Natural killer cell (primary cell): ENCODE data around the gene SYCP2. TPM values are rescaled to one million over a fixed set of nuclear protein-coding genes. Genes with fewer than 3 reads are reported as not detected.

Experiments
- ATAC-seq, 3 donors: fragments of 150-1000 bp in 2 of 3; fragments of 200-7000 bp in 1 of 3; cut with Tn5 transposase; 1 replicate in 1 of 3; 2 replicates in 2 of 3; pipeline ENCODE4 v1.10.0; 2021; ENCODE audit warnings: mild to moderate bottlenecking in 2 of 3, moderate library complexity in 2 of 3
- DNase-seq, 2 donors: peaks; one replicate each; pipeline versions ENCODE4 v3.0.0 to v3.0.0-alpha.2; 2013 to 2021; ENCODE audit warnings: mixed read lengths in 1 of 2
- H3K27ac ChIP-seq: one replicate; pipeline ENCODE4 v1.5.1; 2013; ENCODE audit warnings: mild to moderate bottlenecking, low read length
- H3K27me3 ChIP-seq: one replicate; pipeline ENCODE4 v1.6.1; 2013; ENCODE audit warnings: low read length; ENCODE audit not compliant: control insufficient read depth, insufficient read depth
- H3K36me3 ChIP-seq: one replicate; pipeline ENCODE4 v1.6.1; 2013; ENCODE audit warnings: low read length; ENCODE audit not compliant: control insufficient read depth, insufficient read depth
- H3K4me1 ChIP-seq: one replicate; pipeline ENCODE4 v1.6.1; 2013; ENCODE audit warnings: low read length; ENCODE audit not compliant: control insufficient read depth, insufficient read depth
- H3K4me3 ChIP-seq: one replicate; pipeline ENCODE4 v1.5.1; 2013; ENCODE audit warnings: low read length
- H3K9me3 ChIP-seq: one replicate; pipeline ENCODE4 v1.6.1; 2013; ENCODE audit warnings: low read length; ENCODE audit not compliant: control insufficient read depth, insufficient read depth
- H3K27ac Mint-ChIP-seq, 2 donors: one replicate each; pipeline ENCODE4 v1.8.0; 2022; ENCODE audit warnings: mild to moderate bottlenecking in 2 of 2, mixed read lengths in 2 of 2, moderate library complexity in 1 of 2
- H3K27me3 Mint-ChIP-seq, 2 donors: one replicate each; pipeline ENCODE4 v1.8.0; 2022; ENCODE audit warnings: low read depth in 2 of 2, mixed read lengths in 2 of 2
- H3K36me3 Mint-ChIP-seq: one replicate; pipeline ENCODE4 v1.8.0; 2022; ENCODE audit warnings: mixed read lengths
- H3K4me1 Mint-ChIP-seq, 2 donors: one replicate each; pipeline ENCODE4 v1.8.0; 2022; ENCODE audit warnings: mixed read lengths in 2 of 2
- H3K4me3 Mint-ChIP-seq: one replicate; pipeline ENCODE4 v1.8.0; 2022; ENCODE audit warnings: mild to moderate bottlenecking, moderate library complexity, mixed read lengths
- H3K9me3 Mint-ChIP-seq, 2 donors: one replicate each; pipeline ENCODE4 v1.8.0; 2022; ENCODE audit warnings: mixed read lengths in 2 of 2
- WGBS: methylation state at CpG from one replicate; pipeline ENCODE4 v1.1.7; 2013; ENCODE audit warnings: missing lambda C conversion rate; ENCODE audit not compliant: insufficient coverage; 5-methylcytosine and 5-hydroxymethylcytosine counted together
- intact Hi-C: fragments of 100-400 bp; cut with micrococcal nuclease; formaldehyde crosslinking; loops from one replicate; pipeline ENCODE4 v1.14.2; 2022
- total RNA-seq, 4 donors: library from RNA; stranded (reverse); fragments of 120-200 nt in 1 of 4; gene quantifications; one replicate each; pipeline versions ENCODE4 v1.2.3 to v1.2.4, GENCODE V29; 2013 to 2022
- TF ChIP-seq, protein P1 (sequence below): fragments of 200-600 bp; IDR thresholded peaks from one replicate; pipeline ENCODE4 v1.8.0; 2022; ENCODE audit warnings: antibody characterized with exemption

The SYCP2 gene
- total RNA-seq, 3 donors from 2014 or later (not counting 1 experiment from before 2014, with no cell fraction given) = 5.9 to 8.6 (median 7.0) TPM

DNA sequence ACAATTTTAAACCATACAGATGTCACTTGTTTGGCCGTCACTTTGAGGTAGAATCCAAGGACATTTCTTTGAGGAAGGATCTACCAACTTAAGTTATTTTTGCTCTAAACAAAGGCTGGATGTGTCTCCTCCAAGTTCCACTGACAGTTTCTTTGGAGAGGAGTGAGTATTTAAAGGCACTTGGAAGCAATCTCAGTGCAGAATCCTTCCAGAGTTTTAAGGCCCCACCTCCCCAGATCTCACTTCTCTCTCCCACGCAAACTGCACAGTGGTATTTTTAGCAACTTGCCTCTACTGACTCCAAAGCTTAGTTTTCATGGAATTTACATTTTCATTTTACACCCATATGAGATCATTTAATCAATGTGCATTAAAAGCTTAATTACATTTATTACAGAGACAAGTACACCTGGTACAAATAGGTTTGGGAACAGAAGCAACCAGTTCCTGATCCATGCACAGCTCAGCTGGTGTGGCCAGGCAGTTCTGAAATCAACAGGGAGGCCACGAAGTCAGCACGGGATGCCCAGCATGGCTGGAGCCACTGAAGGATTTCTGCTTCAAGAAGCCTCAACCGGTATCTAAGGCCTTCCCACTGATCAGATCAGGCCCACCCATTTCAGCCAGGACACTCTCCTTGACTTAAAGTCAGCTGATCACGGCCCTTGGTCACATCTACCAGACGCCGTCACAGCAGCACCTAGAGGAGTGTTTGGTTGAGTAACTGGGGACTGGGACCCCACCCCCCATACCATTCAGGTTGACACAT lies 109.8 kb downstream of the SYCP2 start:
- TF ChIP-seq, protein P1, sequence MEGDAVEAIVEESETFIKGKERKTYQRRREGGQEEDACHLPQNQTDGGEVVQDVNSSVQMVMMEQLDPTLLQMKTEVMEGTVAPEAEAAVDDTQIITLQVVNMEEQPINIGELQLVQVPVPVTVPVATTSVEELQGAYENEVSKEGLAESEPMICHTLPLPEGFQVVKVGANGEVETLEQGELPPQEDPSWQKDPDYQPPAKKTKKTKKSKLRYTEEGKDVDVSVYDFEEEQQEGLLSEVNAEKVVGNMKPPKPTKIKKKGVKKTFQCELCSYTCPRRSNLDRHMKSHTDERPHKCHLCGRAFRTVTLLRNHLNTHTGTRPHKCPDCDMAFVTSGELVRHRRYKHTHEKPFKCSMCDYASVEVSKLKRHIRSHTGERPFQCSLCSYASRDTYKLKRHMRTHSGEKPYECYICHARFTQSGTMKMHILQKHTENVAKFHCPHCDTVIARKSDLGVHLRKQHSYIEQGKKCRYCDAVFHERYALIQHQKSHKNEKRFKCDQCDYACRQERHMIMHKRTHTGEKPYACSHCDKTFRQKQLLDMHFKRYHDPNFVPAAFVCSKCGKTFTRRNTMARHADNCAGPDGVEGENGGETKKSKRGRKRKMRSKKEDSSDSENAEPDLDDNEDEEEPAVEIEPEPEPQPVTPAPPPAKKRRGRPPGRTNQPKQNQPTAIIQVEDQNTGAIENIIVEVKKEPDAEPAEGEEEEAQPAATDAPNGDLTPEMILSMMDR = no peak
- H3K36me3 ChIP-seq = no peaks in the 10 kb centered on the region
- Mint-ChIP-seq H3K27ac (no peak overlapping the region), H3K36me3 (no peaks in the 10 kb centered on the region), H3K4me3 (no peak overlapping the region), H3K9me3 (no peaks in the 10 kb centered on the region), H3K27me3 (peaks cover 0 to 10% of the 10 kb centered on the region in 2 donors), H3K4me1 (no peaks in the 10 kb centered on the region)
- DNase-seq (no peak), ATAC-seq (no peak)
- intact Hi-C loops = no loop called here
- WGBS = 88% methylated on average over 8 of the region's 8 CpGs
- no peaks in the 10 kb centered on the region for H3K9me3 ChIP-seq
- H3K4me3 ChIP-seq = no peak overlapping the region
- no peaks in the 10 kb centered on the region for H3K4me1 ChIP-seq
- H3K27me3 ChIP-seq = no peaks in the 10 kb centered on the region
- H3K27ac ChIP-seq = no peak overlapping the region

DNA sequence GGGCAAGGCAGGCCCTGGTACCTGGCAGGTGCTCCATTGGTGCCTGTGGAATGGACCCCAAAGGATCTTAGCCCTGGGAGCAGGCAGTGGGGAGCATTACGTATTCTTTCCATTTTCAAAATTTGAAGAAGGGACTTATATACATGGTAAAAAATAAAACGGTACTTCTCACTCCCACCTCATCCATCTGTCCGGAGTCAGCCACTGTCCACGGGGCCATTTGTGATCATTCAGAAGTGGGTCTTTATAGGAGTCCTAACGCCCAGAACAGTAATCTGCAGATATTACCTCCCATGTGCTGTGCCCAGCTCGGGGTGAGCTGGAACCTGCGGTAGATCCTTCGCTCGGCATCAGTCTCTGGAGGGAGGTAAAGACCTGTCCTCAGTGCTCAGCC lies 110.4 kb downstream of the SYCP2 start:
- no peaks in the 10 kb centered on the region for H3K36me3 Mint-ChIP-seq
- DNase-seq = no peak

DNA sequence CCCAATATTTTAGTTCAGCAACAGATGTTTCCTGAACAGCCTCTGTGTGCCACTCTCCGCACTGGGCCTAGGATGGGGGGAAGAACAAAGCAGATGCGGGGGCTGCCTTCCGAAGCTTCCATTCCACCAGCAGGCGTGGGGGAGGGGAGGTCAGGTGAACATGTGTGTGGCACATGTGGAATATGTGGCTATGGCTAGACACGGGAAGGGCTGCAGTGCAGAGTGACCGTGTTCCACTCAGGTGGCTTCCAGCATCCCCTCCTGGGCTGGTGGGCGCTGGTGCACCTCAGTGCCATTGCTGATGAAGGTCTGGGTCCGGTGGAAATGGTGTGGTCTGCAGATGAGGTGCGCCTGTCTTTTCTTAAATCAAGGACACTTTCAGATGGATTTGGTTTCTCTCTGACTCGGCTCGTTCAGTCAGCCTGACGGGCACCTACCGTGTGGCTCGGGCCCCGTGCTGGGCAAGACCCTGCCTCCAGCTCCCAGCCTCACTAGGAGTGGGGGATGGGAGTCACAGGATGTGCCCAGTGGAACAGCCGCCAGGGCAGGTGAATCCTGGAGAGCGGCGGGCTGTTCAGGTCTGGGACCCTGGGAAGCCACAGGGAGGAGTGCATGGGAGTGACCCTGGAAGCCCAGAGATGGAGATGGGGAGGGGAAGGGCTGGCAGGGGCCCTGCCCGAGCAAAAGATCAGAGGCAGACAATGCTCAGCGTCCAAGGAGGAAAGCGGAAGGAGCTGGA lies 111.0 kb downstream of the SYCP2 start:
- no peak for DNase-seq
- Mint-ChIP-seq H3K4me3 (no peak overlapping the region), H3K9me3 (no peaks in the 10 kb centered on the region), H3K27ac (no peak overlapping the region), H3K27me3 (peaks cover 0 to 10% of the 10 kb centered on the region in 2 donors), H3K4me1 (no peaks in the 10 kb centered on the region), H3K36me3 (no peaks in the 10 kb centered on the region)
- 77% methylated on average over 21 of the region's 21 CpGs for WGBS
- intact Hi-C loops = no loop called here
- H3K9me3 ChIP-seq = no peaks in the 10 kb centered on the region
- no peaks in the 10 kb centered on the region for H3K36me3 ChIP-seq
- no peaks in the 10 kb centered on the region for H3K4me1 ChIP-seq
- ATAC-seq = no peak
- no peaks in the 10 kb centered on the region for H3K27me3 ChIP-seq
- H3K4me3 ChIP-seq = no peak overlapping the region
- TF ChIP-seq, protein P1 = no peak
- H3K27ac ChIP-seq = no peak overlapping the region

More for the DNA sequence above, 110.4 kb downstream of the SYCP2 start:
- Mint-ChIP-seq H3K4me1 (no peaks in the 10 kb centered on the region), H3K4me3 (no peak overlapping the region), H3K27me3 (peaks cover 0 to 10% of the 10 kb centered on the region in 2 donors), H3K27ac (no peak overlapping the region), H3K9me3 (no peaks in the 10 kb centered on the region)
- Histone ChIP-seq H3K27me3 (no peaks in the 10 kb centered on the region), H3K27ac (no peak overlapping the region), H3K4me3 (no peak overlapping the region), H3K4me1 (no peaks in the 10 kb centered on the region), H3K9me3 (no peaks in the 10 kb centered on the region), H3K36me3 (no peaks in the 10 kb centered on the region)
- no peak for ATAC-seq
- WGBS = 81% methylated on average over 8 of the region's 9 CpGs
- TF ChIP-seq, protein P1 = no peak
- intact Hi-C loops = no loop called here
